Neural cell (in vitro differentiated cells): ENCODE results near the gene RRAGB. TPM values are rescaled to one million over a fixed set of nuclear protein-coding genes. Genes with fewer than 3 reads are reported as not detected.

ENCODE experiments used
- H2AFZ ChIP-seq: fragments of 200-600, 300-800 bp; sonication (generic), shearing (Covaris generic); 2 replicates; pipeline ENCODE4 v1.6.0; 2014; ENCODE audit warnings: low read depth, mild to moderate bottlenecking, antibody characterized with exemption, low read length, moderate library complexity
- H3F3A ChIP-seq: fragments of 200-600 bp; shearing (Covaris generic); 2 replicates; pipeline ENCODE4 v1.6.1; 2016; ENCODE audit warnings: mild to moderate bottlenecking, moderate library complexity, mixed read lengths, antibody characterized with exemption, low read length; ENCODE audit not compliant: insufficient read depth, poor library complexity, severe bottlenecking
- H3K27ac ChIP-seq: fragments of 200-600, 300-800 bp; sonication (generic), shearing (Covaris generic); 2 replicates; pipeline ENCODE4 v1.5.1; 2014; ENCODE audit warnings: mild to moderate bottlenecking, low read length, moderate library complexity
- H3K27me3 ChIP-seq: fragments of 300-800, 200-600 bp; sonication (generic), shearing (Covaris generic); 2 replicates; pipeline ENCODE4 v1.6.0; 2014; ENCODE audit warnings: mild to moderate bottlenecking, low read depth, low read length, moderate library complexity; ENCODE audit not compliant: insufficient read depth
- H3K36me3 ChIP-seq: fragments of 300-800, 200-600 bp; sonication (generic), shearing (Covaris generic); 2 replicates; pipeline ENCODE4 v1.5.1; 2014; ENCODE audit warnings: mild to moderate bottlenecking, antibody characterized with exemption, low read length, moderate library complexity; ENCODE audit not compliant: insufficient read depth
- H3K4me2 ChIP-seq: fragments of 300-800, 200-600 bp; sonication (generic), shearing (Covaris generic); 2 replicates; pipeline ENCODE4 v1.6.0; 2014; ENCODE audit warnings: mild to moderate bottlenecking, low read length
- H3K4me3 ChIP-seq: fragments of 300-800, 200-600 bp; sonication (generic), shearing (Covaris generic); 2 replicates; pipeline ENCODE4 v1.5.1; 2014; ENCODE audit warnings: mild to moderate bottlenecking, low read length, moderate library complexity
- H3K79me2 ChIP-seq: fragments of 200-600 bp; shearing (Covaris generic); replicated peaks from 2 replicates; pipeline ENCODE4 v1.6.0; 2014; ENCODE audit warnings: mild to moderate bottlenecking, low read length, moderate library complexity; ENCODE audit not compliant: insufficient read depth
- H3K9ac ChIP-seq: fragments of 300-800, 200-600 bp; sonication (generic), shearing (Covaris generic); 2 replicates; pipeline ENCODE4 v1.6.1; 2016; ENCODE audit warnings: mild to moderate bottlenecking, low read length, mixed read lengths
- H3K9me2 ChIP-seq: fragments of 200-600 bp; shearing (Covaris generic); 2 replicates; pipeline ENCODE4 v1.6.1; 2016; ENCODE audit warnings: mild to moderate bottlenecking, low read length, mixed read lengths; ENCODE audit not compliant: insufficient read depth
- H3K9me3 ChIP-seq: fragments of 200-600, 300-800 bp; sonication (generic), shearing (Covaris generic); 2 replicates; pipeline ENCODE4 v1.6.1; 2016; ENCODE audit warnings: mild to moderate bottlenecking, mixed run types, low read length, moderate library complexity, mixed read lengths
- H4K20me1 ChIP-seq: fragments of 200-600 bp; shearing (Covaris generic); 2 replicates; pipeline ENCODE4 v1.6.1; 2016; ENCODE audit warnings: mild to moderate bottlenecking, mixed run types; ENCODE audit not compliant: insufficient read depth
- EP300 ChIP-seq: fragments of 450-650 bp; conservative IDR thresholded peaks from 2 replicates; pipeline ENCODE4 v1.6.1; 2014; ENCODE audit warnings: antibody characterized with exemption, mild to moderate bottlenecking, moderate library complexity; ENCODE audit not compliant: poor library complexity, severe bottlenecking
- EZH2 ChIP-seq: fragments of 200-600, 300-800 bp; shearing (Covaris generic), sonication (generic); IDR thresholded peaks from 2 replicates; pipeline ENCODE4 v1.6.1; 2014; ENCODE audit warnings: antibody characterized with exemption, low read length, borderline replicate concordance, mild to moderate bottlenecking; ENCODE audit not compliant: insufficient read depth, poor library complexity, severe bottlenecking
- MXI1 ChIP-seq: fragments of 450-650 bp; conservative IDR thresholded peaks from 2 replicates; pipeline ENCODE4 v1.6.1; 2014; ENCODE audit warnings: antibody characterized with exemption, mild to moderate bottlenecking; ENCODE audit not compliant: poor library complexity, severe bottlenecking
- POLR2AphosphoS5 ChIP-seq: IDR thresholded peaks from 2 replicates; pipeline ENCODE4 v1.6.1; 2012
- RAD21 ChIP-seq: fragments of 450-650 bp; conservative IDR thresholded peaks from 2 replicates; pipeline ENCODE4 v1.6.1; 2014; ENCODE audit warnings: antibody characterized with exemption, mild to moderate bottlenecking, moderate library complexity
- SMC3 ChIP-seq: fragments of 450-650 bp; conservative IDR thresholded peaks from 2 replicates; pipeline ENCODE4 v1.6.1; 2014; ENCODE audit warnings: antibody characterized with exemption, mild to moderate bottlenecking, moderate library complexity; ENCODE audit not compliant: poor library complexity
- TAF1 ChIP-seq: IDR thresholded peaks from 2 replicates; pipeline ENCODE4 v1.6.1; 2012; ENCODE audit warnings: low read depth
- polyA plus RNA-seq: library from polyadenylated mRNA; depleted of rRNA; stranded (reverse); fragments of >200 nt; gene quantifications from 2 replicates; pipeline ENCODE4 v1.2.3, GENCODE V29; 2014
- TF ChIP-seq, protein P1 (sequence below): fragments of 450-650 bp; IDR thresholded peaks from 2 replicates; pipeline ENCODE4 v1.5.1; 2014; ENCODE audit warnings: antibody characterized with exemption, mild to moderate bottlenecking, moderate library complexity; ENCODE audit not compliant: poor library complexity, severe bottlenecking
- TF ChIP-seq, protein P2 (sequence below): IDR thresholded peaks from 2 replicates; pipeline ENCODE4 v1.6.1; 2012; ENCODE audit warnings: borderline replicate concordance

The RRAGB gene
- polyA plus RNA-seq, 1 donor from 2014 or later, result 124 TPM

DNA sequence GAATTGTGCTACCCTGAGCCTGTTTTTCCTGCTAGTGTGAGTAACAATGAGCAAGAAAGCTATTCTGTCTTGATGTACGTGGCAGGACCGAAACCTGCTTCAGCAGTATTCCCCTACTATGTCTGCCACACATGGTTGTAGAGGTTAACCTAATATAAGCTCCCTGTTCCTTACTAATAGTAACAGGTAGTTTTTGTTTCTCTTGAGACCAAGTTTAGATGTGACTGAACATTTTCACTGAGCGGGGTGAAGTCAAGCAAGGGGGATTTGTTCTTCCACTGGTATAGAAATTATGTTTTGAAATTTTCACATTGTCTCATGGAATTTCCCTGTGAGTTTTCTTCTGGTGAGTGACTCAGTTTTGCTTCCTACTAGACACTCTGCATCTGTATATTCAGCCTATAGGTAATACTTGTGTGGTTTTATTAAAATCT lies 37.3 kb downstream of the RRAGB start (continued):
- TF ChIP-seq EP300 (no peak), RAD21 (no peak)

DNA sequence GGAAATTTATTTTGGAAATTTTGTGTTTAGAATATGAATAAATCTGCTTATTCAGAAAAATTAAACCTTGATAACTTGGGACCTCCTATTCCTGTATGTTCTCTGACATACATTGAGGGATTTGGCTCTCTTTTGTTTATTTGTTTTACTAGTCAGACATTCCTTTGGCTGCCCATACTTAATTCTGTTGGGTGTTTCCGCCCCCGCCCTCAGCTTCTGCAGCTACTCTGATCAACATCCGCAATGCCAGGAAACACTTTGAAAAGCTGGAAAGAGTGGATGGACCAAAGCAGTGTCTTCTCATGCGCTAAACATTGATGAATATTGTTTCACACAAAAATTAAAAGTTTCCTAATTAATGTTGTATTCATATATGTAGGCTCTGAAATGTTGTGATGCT lies 40.5 kb downstream of the RRAGB start:
- Histone ChIP-seq H3K4me2 (no peak overlapping the region), H4K20me1 (no peaks in the 10 kb centered on the region), H3K9me3 (no peaks in the 10 kb centered on the region)

DNA sequence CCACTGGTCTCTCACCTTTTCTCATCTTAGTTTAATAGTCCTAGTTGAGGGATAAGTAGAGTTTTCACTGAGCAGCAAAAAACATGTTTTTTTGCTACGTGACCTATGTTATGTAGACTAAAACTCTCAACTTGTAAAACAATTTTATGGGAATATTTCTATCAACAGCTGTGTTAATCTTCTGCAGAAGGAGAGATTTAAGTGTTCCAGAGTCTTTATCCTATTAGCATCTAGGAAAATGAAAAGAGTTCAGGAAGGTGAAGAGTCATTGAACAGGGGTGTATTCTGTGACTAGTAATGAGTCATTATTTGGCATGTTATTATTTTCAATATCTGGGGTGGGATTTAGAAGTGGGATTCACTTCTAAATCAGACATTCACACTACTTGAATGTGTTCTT lies 41.9 kb downstream of the RRAGB start:
- Histone ChIP-seq H3K4me3 (no peak overlapping the region), H3K4me2 (no peak overlapping the region), H4K20me1 (no peaks in the 10 kb centered on the region), H3K27me3 (no peaks in the 10 kb centered on the region), H3K27ac (no peak overlapping the region), H3K9me3 (no peaks in the 10 kb centered on the region), H3K79me2 (no peaks in the 10 kb centered on the region), H2AFZ (no peak overlapping the region), H3K9ac (no peak overlapping the region), H3F3A (no peaks in the 10 kb centered on the region), H3K36me3 (no peaks in the 10 kb centered on the region), H3K9me2 (no peaks in the 10 kb centered on the region)
- no peak for TF ChIP-seq TAF1
- TF ChIP-seq, protein P1, sequence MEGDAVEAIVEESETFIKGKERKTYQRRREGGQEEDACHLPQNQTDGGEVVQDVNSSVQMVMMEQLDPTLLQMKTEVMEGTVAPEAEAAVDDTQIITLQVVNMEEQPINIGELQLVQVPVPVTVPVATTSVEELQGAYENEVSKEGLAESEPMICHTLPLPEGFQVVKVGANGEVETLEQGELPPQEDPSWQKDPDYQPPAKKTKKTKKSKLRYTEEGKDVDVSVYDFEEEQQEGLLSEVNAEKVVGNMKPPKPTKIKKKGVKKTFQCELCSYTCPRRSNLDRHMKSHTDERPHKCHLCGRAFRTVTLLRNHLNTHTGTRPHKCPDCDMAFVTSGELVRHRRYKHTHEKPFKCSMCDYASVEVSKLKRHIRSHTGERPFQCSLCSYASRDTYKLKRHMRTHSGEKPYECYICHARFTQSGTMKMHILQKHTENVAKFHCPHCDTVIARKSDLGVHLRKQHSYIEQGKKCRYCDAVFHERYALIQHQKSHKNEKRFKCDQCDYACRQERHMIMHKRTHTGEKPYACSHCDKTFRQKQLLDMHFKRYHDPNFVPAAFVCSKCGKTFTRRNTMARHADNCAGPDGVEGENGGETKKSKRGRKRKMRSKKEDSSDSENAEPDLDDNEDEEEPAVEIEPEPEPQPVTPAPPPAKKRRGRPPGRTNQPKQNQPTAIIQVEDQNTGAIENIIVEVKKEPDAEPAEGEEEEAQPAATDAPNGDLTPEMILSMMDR, result no peak
- TF ChIP-seq, protein P2, sequence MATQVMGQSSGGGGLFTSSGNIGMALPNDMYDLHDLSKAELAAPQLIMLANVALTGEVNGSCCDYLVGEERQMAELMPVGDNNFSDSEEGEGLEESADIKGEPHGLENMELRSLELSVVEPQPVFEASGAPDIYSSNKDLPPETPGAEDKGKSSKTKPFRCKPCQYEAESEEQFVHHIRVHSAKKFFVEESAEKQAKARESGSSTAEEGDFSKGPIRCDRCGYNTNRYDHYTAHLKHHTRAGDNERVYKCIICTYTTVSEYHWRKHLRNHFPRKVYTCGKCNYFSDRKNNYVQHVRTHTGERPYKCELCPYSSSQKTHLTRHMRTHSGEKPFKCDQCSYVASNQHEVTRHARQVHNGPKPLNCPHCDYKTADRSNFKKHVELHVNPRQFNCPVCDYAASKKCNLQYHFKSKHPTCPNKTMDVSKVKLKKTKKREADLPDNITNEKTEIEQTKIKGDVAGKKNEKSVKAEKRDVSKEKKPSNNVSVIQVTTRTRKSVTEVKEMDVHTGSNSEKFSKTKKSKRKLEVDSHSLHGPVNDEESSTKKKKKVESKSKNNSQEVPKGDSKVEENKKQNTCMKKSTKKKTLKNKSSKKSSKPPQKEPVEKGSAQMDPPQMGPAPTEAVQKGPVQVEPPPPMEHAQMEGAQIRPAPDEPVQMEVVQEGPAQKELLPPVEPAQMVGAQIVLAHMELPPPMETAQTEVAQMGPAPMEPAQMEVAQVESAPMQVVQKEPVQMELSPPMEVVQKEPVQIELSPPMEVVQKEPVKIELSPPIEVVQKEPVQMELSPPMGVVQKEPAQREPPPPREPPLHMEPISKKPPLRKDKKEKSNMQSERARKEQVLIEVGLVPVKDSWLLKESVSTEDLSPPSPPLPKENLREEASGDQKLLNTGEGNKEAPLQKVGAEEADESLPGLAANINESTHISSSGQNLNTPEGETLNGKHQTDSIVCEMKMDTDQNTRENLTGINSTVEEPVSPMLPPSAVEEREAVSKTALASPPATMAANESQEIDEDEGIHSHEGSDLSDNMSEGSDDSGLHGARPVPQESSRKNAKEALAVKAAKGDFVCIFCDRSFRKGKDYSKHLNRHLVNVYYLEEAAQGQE, result no peak
- no peak for TF ChIP-seq SMC3
- no peak for TF ChIP-seq EZH2
- no peak for TF ChIP-seq RAD21
- TF ChIP-seq EP300, result no peak
- no peak for TF ChIP-seq MXI1
- TF ChIP-seq POLR2AphosphoS5, result no peak

More for the DNA sequence above, 40.5 kb downstream of the RRAGB start:
- H3K79me2 ChIP-seq, result no peaks in the 10 kb centered on the region
- no peaks in the 10 kb centered on the region for H3K9me2 ChIP-seq
- H3K27me3 ChIP-seq, result no peaks in the 10 kb centered on the region
- H3K9ac ChIP-seq, result no peak overlapping the region
- H3K4me3 ChIP-seq, result no peak overlapping the region
- H3K36me3 ChIP-seq, result no peaks in the 10 kb centered on the region
- H3K27ac ChIP-seq, result no peak overlapping the region
- no peak overlapping the region for H2AFZ ChIP-seq
- no peak for TF ChIP-seq POLR2AphosphoS5
- no peak for TF ChIP-seq EP300
- TF ChIP-seq, protein P1, result no peak
- no peak for TF ChIP-seq EZH2
- no peak for TF ChIP-seq TAF1
- no peak for TF ChIP-seq RAD21
- no peak for TF ChIP-seq SMC3
- TF ChIP-seq, protein P2, result no peak
- no peak for TF ChIP-seq MXI1
- no peaks in the 10 kb centered on the region for H3F3A ChIP-seq
